H1 (cell line): ENCODE data around the gene ADGRG1. TPM values are rescaled to one million over a fixed set of nuclear protein-coding genes. Genes with fewer than 3 reads are reported as not detected.
"Not testable (repeated sequence)": the region's sequence is repeated elsewhere in the genome, so short reads cannot be mapped to it uniquely, and the experiment has no call there.

ENCODE experiments used
- CTCF ChIA-PET: fragments of 300-600 bp; sonication (Branson Sonifier 250); formaldehyde crosslinking; loops from one replicate; lab custom pipeline; 2021; ENCODE audit not compliant: partially characterized antibody; lab: Charles Lee
- POLR2A ChIA-PET: fragments of 300-600 bp; sonication (Branson Sonifier 250); formaldehyde crosslinking; loops from one replicate; lab custom pipeline; 2021; ENCODE audit warnings: inconsistent platforms; ENCODE audit not compliant: partially characterized antibody; lab: Charles Lee
- DNase-seq, 2 experiments: peaks; one replicate each; pipeline versions ENCODE4 v3.0.0 to v3.0.0-alpha.2; 2010 to 2022; ENCODE audit warnings: low spot score in 2 of 2, low read depth in 1 of 2, mixed read lengths in 1 of 2
- FAIRE-seq: peaks from 2 replicates; lab custom pipeline; 2011; peaks lifted over from hg19 to GRCh38; lab: Jason Lieb, UNC
- H2AFZ ChIP-seq: 2 replicates; pipeline ENCODE4 v1.8.1; 2012; ENCODE audit warnings: low read length, inconsistent platforms
- H2AK5ac ChIP-seq: 2 replicates; pipeline ENCODE4 v1.6.1; 2013; ENCODE audit warnings: low read depth, low read length
- H2BK120ac ChIP-seq: replicated peaks from 2 replicates; pipeline ENCODE3; 2013; ENCODE audit warnings: low read depth, low read length, inconsistent platforms
- H2BK12ac ChIP-seq: 2 replicates; pipeline ENCODE4 v1.6.1; 2013; ENCODE audit warnings: low read depth, low read length
- H2BK15ac ChIP-seq: 2 replicates; pipeline ENCODE4 v1.6.1; 2013; ENCODE audit warnings: low read length
- H2BK20ac ChIP-seq: 2 replicates; pipeline ENCODE4 v1.6.1; 2013; ENCODE audit warnings: low read length
- H2BK5ac ChIP-seq: 2 replicates; pipeline ENCODE4 v1.6.1; 2013; ENCODE audit warnings: low read depth, low read length
- H3K14ac ChIP-seq: 2 replicates; pipeline ENCODE4 v1.6.1; 2013; ENCODE audit warnings: inconsistent platforms; ENCODE audit not compliant: insufficient read length
- H3K18ac ChIP-seq: 2 replicates; pipeline ENCODE4 v1.6.1; 2013; ENCODE audit warnings: low read length; ENCODE audit errors: extremely low read depth
- H3K23ac ChIP-seq: 2 replicates; pipeline ENCODE4 v1.6.1; 2013; ENCODE audit warnings: inconsistent platforms; ENCODE audit not compliant: insufficient read length
- H3K23me2 ChIP-seq: 2 replicates; pipeline ENCODE4 v1.6.1; 2013; ENCODE audit warnings: low read depth, low read length
- H3K27ac ChIP-seq: 2 replicates; pipeline ENCODE4 v1.6.1; 2011; ENCODE audit warnings: low read depth, low read length, inconsistent platforms
- H3K27me3 ChIP-seq, 4 experiments: replicated peaks in 1 of 4; 1 replicate in 1 of 4; 2 replicates in 3 of 4; pipeline versions ENCODE4 v1.6.1 to v1.8.1; 2011 to 2013; ENCODE audit warnings: low read length in 3 of 4, mild to moderate bottlenecking in 3 of 4, inconsistent platforms in 2 of 4, mixed read lengths in 2 of 4, moderate library complexity in 1 of 4; ENCODE audit not compliant: control insufficient read depth in 3 of 4, insufficient read depth in 3 of 4; ENCODE audit errors: extremely low read depth in 1 of 4
- H3K36me3 ChIP-seq, 4 experiments: 2 replicates each; pipeline versions ENCODE4 v1.6.1 to v1.8.1; 2011 to 2013; ENCODE audit warnings: mild to moderate bottlenecking in 4 of 4, low read length in 3 of 4, moderate library complexity in 2 of 4, control low read depth in 1 of 4, inconsistent platforms in 1 of 4; ENCODE audit not compliant: insufficient read depth in 4 of 4, control insufficient read depth in 2 of 4
- H3K4ac ChIP-seq: replicated peaks from 2 replicates; pipeline ENCODE3; 2013; ENCODE audit warnings: low read length, low read depth, mixed read lengths, inconsistent platforms; ENCODE audit not compliant: insufficient read length
- H3K4me1 ChIP-seq, 4 experiments: replicated peaks in 1 of 4; 1 replicate in 1 of 4; 2 replicates in 3 of 4; pipeline versions ENCODE4 v1.6.1 to v1.8.1; 2011 to 2013; ENCODE audit warnings: low read length in 3 of 4, inconsistent platforms in 2 of 4, mixed read lengths in 1 of 4; ENCODE audit not compliant: insufficient read depth in 4 of 4, control insufficient read depth in 3 of 4
- H3K4me2 ChIP-seq, 2 experiments: 2 replicates each; pipeline versions ENCODE4 v1.6.1 to v1.8.1; 2011 to 2013; ENCODE audit warnings: low read depth in 2 of 2, low read length in 2 of 2, control low read depth in 1 of 2, inconsistent platforms in 1 of 2, mild to moderate bottlenecking in 1 of 2; ENCODE audit not compliant: insufficient read depth in 1 of 2
- H3K4me3 ChIP-seq, 4 experiments: fragments of 200-600, 300-600 bp in 1 of 4; sonication (generic), shearing (Covaris generic), sonication (Bioruptor Twin) in 1 of 4; 2 replicates each; pipeline versions ENCODE4 v1.5.1 to v1.8.1; 2011 to 2016; ENCODE audit warnings: low read length in 4 of 4, low read depth in 3 of 4, control low read depth in 2 of 4, inconsistent platforms in 2 of 4, mild to moderate bottlenecking in 2 of 4, mixed read lengths in 1 of 4, moderate library complexity in 1 of 4; ENCODE audit not compliant: insufficient read depth in 2 of 4; ENCODE audit errors: extremely low read depth in 1 of 4
- H3K56ac ChIP-seq: replicated peaks from 2 replicates; pipeline ENCODE3; 2013; ENCODE audit warnings: low read depth, mild to moderate bottlenecking, mixed read lengths, low read length, inconsistent platforms; ENCODE audit not compliant: insufficient read length
- H3K79me1 ChIP-seq: 2 replicates; pipeline ENCODE4 v1.6.1; 2013; ENCODE audit warnings: low read depth, low read length, control low read depth
- H3K79me2 ChIP-seq, 2 experiments: 2 replicates each; pipeline versions ENCODE4 v1.6.1 to v1.8.1; 2012 to 2013; ENCODE audit warnings: low read length in 2 of 2, mild to moderate bottlenecking in 2 of 2, inconsistent platforms in 1 of 2; ENCODE audit not compliant: insufficient read depth in 2 of 2, control insufficient read depth in 1 of 2
- H3K9ac ChIP-seq, 4 experiments: replicated peaks in 1 of 4; 1 replicate in 1 of 4; 2 replicates in 3 of 4; pipeline versions ENCODE4 v1.6.1 to v1.8.1; 2011 to 2013; ENCODE audit warnings: low read depth in 3 of 4, low read length in 3 of 4, control low read depth in 2 of 4, mild to moderate bottlenecking in 2 of 4, moderate library complexity in 2 of 4, inconsistent platforms in 1 of 4; ENCODE audit errors: extremely low read depth in 1 of 4
- H3K9me3 ChIP-seq, 2 experiments: 2 replicates each; pipeline versions ENCODE4 v1.6.1 to v1.8.1; 2012 to 2013; ENCODE audit warnings: mild to moderate bottlenecking in 2 of 2, moderate library complexity in 2 of 2, control low read depth in 1 of 2, inconsistent platforms in 1 of 2, low read depth in 1 of 2, low read length in 1 of 2, mixed read lengths in 1 of 2; ENCODE audit not compliant: insufficient read depth in 2 of 2
- H4K20me1 ChIP-seq, 2 experiments: replicated peaks in 1 of 2; 2 replicates each; pipeline versions ENCODE3 to v1.8.1; 2011 to 2013; ENCODE audit warnings: inconsistent platforms in 2 of 2, low read length in 2 of 2, mild to moderate bottlenecking in 1 of 2; ENCODE audit not compliant: insufficient read depth in 2 of 2, control insufficient read depth in 1 of 2
- H4K5ac ChIP-seq: 2 replicates; pipeline ENCODE4 v1.6.1; 2013; ENCODE audit warnings: low read length, low read depth, mixed read lengths, inconsistent platforms; ENCODE audit not compliant: insufficient read length
- H4K8ac ChIP-seq: 2 replicates; pipeline ENCODE4 v1.8.0; 2013; ENCODE audit warnings: mild to moderate bottlenecking, moderate library complexity, low read length, inconsistent platforms; ENCODE audit not compliant: insufficient read depth; ENCODE audit errors: extremely low read depth
- H4K91ac ChIP-seq: replicated peaks from 2 replicates; pipeline ENCODE3; 2013; ENCODE audit warnings: low read length, mixed read lengths, inconsistent platforms; ENCODE audit not compliant: insufficient read length
- WGBS, 2 experiments: shearing (Covaris generic) in 1 of 2; methylation state at CpG; one replicate each; pipeline versions ENCODE4 v1.1.6 to v1.1.7; 2013 to 2015; ENCODE audit warnings: low lambda C conversion rate in 2 of 2, mixed read lengths in 2 of 2, inconsistent platforms in 1 of 2, low coverage in 1 of 2, missing lambda C conversion rate in 1 of 2; ENCODE audit not compliant: insufficient replicate concordance in 2 of 2, insufficient coverage in 1 of 2, insufficient read length in 1 of 2; ENCODE audit errors: extremely low coverage in 1 of 2, missing lambda C conversion rate in 1 of 2; 5-methylcytosine and 5-hydroxymethylcytosine counted together
- polyA plus RNA-seq, 7 experiments: library from polyadenylated mRNA; depleted of rRNA in 3 of 7; stranded (reverse) in 5 of 7; unstranded in 2 of 7; fragments of >200 nt in 5 of 7; fragments of 200-250 nt in 2 of 7; gene quantifications; 1 replicate in 5 of 7; 2 replicates in 1 of 7; 4 replicates in 1 of 7; pipeline versions ENCODE4 v1.2.1 to v1.2.3, GENCODE V29; 2011 to 2013; ENCODE audit warnings: missing spikeins in 2 of 7, mixed read lengths in 2 of 7
- total RNA-seq: library from RNA; stranded (reverse); fragmentation: NEBNext Ultra II Directional; extraction: Animal tissue kit (Norgen Biotek cat#: 25700); gene quantifications from 2 replicates; pipeline ENCODE4 v1.2.1, GENCODE V29; 2021

The ADGRG1 gene
- total and polyA plus RNA-seq, 2 of the 8 experiments (the other 6 are each of a cell fraction or from before 2014, with no cell fraction given) = 1.3 to 2.6 TPM

DNA sequence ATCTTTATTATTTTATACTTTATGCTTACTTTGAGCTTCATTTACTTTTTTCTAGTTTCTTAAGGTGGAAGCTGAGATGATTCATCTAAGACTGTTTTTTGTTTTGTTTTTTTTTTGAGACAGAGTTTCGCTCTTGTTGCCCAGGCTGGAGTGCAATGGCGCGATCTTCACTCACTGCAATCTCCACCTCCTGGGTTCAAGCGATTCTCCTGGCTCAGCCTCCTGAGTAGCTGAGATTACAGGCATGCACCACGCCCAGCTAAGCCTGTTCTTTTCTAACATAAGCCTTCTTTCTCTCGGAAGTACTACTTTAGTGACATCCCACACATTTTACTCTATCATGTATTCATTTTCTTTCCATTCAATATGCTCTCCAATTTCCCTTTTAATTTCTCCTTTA lies 84.1 kb downstream of the ADGRG1 start:
- H3K27ac ChIP-seq, H3K36me3 ChIP-seq, H3K23ac ChIP-seq, H2AFZ ChIP-seq, H3K27me3 ChIP-seq, H3K23me2 ChIP-seq, H4K91ac ChIP-seq, DNase-seq, H3K4ac ChIP-seq, H2AK5ac ChIP-seq, H3K4me3 ChIP-seq, FAIRE-seq, H3K18ac ChIP-seq, H3K56ac ChIP-seq, H4K20me1 ChIP-seq, H2BK12ac ChIP-seq, H2BK15ac ChIP-seq, H3K9me3 ChIP-seq, H2BK20ac ChIP-seq, POLR2A ChIA-PET, H3K79me1 ChIP-seq, H3K79me2 ChIP-seq, H3K4me2 ChIP-seq, H3K4me1 ChIP-seq, H3K9ac ChIP-seq, H4K5ac ChIP-seq, H2BK120ac ChIP-seq, H3K14ac ChIP-seq, H2BK5ac ChIP-seq, H4K8ac ChIP-seq: not testable (repeated sequence)
- 93% methylated on average over 6 of the region's 6 CpGs; no CpG with 5 or more reads in 1 of the 2 experiments for WGBS, 2 experiments
- CTCF ChIA-PET = interaction anchor here (1.2 to 4.2 kb wide), 4 partner anchors 9 to 44 kb away, joined by 3 to 15 read pairs (median 6); partner anchors contain the start of gene ADGRG3
